ENCODE results near the gene TDRD5. TPM values are rescaled to one million over a fixed set of nuclear protein-coding genes. Genes with fewer than 3 reads are reported as not detected.

Gene TDRD5
- total RNA-seq, 1 donor from 2014 or later: not detected

- CTCF ChIA-PET: interaction anchor here (0.6 to 3.6 kb wide), 10 partner anchors 13 to 776 kb away, joined by 3 to 60 read pairs (median 4); no protein-coding TSS in a partner anchor
- no peak for ATAC-seq (ENCODE audit: low read depth)
- Mint-ChIP-seq H3K4me1 (peaks cover 4% of the 10 kb centered on the region), H3K36me3 (ENCODE audit: low read depth) (no peaks in the 10 kb centered on the region), H3K9me3 (no peaks in the 10 kb centered on the region), H3K4me3 (no peak overlapping the region), H3K27ac (no peak overlapping the region), H3K27me3 (peaks cover 7% of the 10 kb centered on the region)
- TF ChIP-seq CTCF (IDR thresholded peaks at IDR 0.05): no peak
- POLR2A ChIA-PET: no interaction called here
- intact Hi-C loops (cut with micrococcal nuclease): loop anchor here (1.0 kb wide), 4 partner anchors 103 to 776 kb away; no protein-coding TSS in a partner anchor
- DNase-seq: no peak
Measured at GRCh38 chr1:179706339-179706941, 114.8 kb downstream of the TDRD5 start.

GRCh38 chr1:179707406-179707805 lies 115.8 kb downstream of the TDRD5 start:
- ATAC-seq (ENCODE audit: low read depth) (no peak), DNase-seq (no peak)
- Mint-ChIP-seq H3K4me3 (no peak overlapping the region), H3K27ac (no peak overlapping the region), H3K36me3 (ENCODE audit: low read depth) (no peaks in the 10 kb centered on the region), H3K9me3 (peaks cover 3% of the 10 kb centered on the region), H3K4me1 (peaks cover 4% of the 10 kb centered on the region), H3K27me3 (peaks cover 12% of the 10 kb centered on the region)
- ChIA-PET POLR2A (no interaction called here), CTCF (no interaction called here)
- TF ChIP-seq CTCF (IDR thresholded peaks at IDR 0.05): no peak
- intact Hi-C loops (cut with micrococcal nuclease): no loop called here

- no peak for DNase-seq
- no peak for ATAC-seq (ENCODE audit: low read depth)
- Mint-ChIP-seq H3K9me3 (peaks cover 11% of the 10 kb centered on the region), H3K27ac (no peak overlapping the region), H3K4me1 (peaks cover 4% of the 10 kb centered on the region), H3K4me3 (no peak overlapping the region), H3K27me3 (peaks cover 12% of the 10 kb centered on the region), H3K36me3 (ENCODE audit: low read depth) (no peaks in the 10 kb centered on the region)
- ChIA-PET CTCF (interaction anchor here (1.1 to 1.8 kb wide), 2 partner anchors 103 to 106 kb away, joined by 4 to 5 read pairs; no protein-coding TSS in a partner anchor), POLR2A (no interaction called here)
- intact Hi-C loops (cut with micrococcal nuclease): no loop called here
- TF ChIP-seq CTCF (IDR thresholded peaks at IDR 0.05): no peak
Measured at GRCh38 chr1:179708434-179709195, 117.0 kb downstream of the TDRD5 start.

- intact Hi-C loops (cut with micrococcal nuclease): no loop called here
- CTCF ChIA-PET: interaction anchor here (0.6 to 1.8 kb wide), 4 partner anchors 9 to 469 kb away, joined by 3 to 5 read pairs (median 4); no protein-coding TSS in a partner anchor
- no peak for DNase-seq
- Mint-ChIP-seq H3K27me3 (peaks cover 12% of the 10 kb centered on the region), H3K9me3 (peaks cover 19% of the 10 kb centered on the region), H3K27ac (no peak overlapping the region), H3K4me3 (no peak overlapping the region), H3K4me1 (peaks cover 4% of the 10 kb centered on the region), H3K36me3 (ENCODE audit: low read depth) (no peaks in the 10 kb centered on the region)
- POLR2A ChIA-PET: no interaction called here
- TF ChIP-seq CTCF (IDR thresholded peaks at IDR 0.05): no peak
- no peak for ATAC-seq (ENCODE audit: low read depth)
Measured at GRCh38 chr1:179709841-179710329, 118.3 kb downstream of the TDRD5 start.

- Mint-ChIP-seq H3K27ac (no peak overlapping the region), H3K4me3 (no peak overlapping the region), H3K9me3 (peaks cover 50% of the 10 kb centered on the region), H3K4me1 (peaks cover 4% of the 10 kb centered on the region), H3K36me3 (ENCODE audit: low read depth) (no peaks in the 10 kb centered on the region), H3K27me3 (peaks cover 10% of the 10 kb centered on the region)
- DNase-seq (no peak), ATAC-seq (ENCODE audit: low read depth) (no peak)
- ChIA-PET CTCF (no interaction called here), POLR2A (no interaction called here)
- intact Hi-C loops (cut with micrococcal nuclease): no loop called here
- TF ChIP-seq CTCF (IDR thresholded peaks at IDR 0.05): no peak
Measured at GRCh38 chr1:179714159-179714558, 122.5 kb downstream of the TDRD5 start.

Measured in activated B cell treated with CpG ODN at 0.5 μM for 24 hours (primary cell).